SW 1271 (cell line): ENCODE data around the gene NRG3.

Experiments
- DNase-seq, 2 experiments: peaks; one replicate each; lab custom pipeline; 2025; lab: John Stamatoyannopoulos, UW

The NRG3 gene

DNA sequence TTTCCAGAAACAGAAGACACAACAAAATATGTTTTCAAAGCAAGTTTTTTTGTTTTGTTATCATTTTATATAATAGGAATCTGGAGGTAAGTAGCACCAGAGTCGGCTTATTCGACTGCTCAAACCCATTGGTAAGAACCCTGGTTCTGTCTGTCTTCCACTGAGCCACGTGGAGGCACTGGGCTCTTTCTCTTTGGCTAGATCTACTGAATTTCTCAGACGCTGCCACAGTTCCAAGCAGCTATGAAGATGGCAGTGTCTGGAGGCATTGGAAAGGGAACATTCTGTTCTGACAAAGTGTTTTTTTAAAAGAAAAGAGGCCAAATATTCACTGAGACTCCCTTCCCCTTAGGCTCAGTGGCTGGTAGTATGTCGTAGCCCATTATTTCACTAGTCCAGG, 338.8 kb downstream of the NRG3 start:
- DNase-seq: no peak

DNA sequence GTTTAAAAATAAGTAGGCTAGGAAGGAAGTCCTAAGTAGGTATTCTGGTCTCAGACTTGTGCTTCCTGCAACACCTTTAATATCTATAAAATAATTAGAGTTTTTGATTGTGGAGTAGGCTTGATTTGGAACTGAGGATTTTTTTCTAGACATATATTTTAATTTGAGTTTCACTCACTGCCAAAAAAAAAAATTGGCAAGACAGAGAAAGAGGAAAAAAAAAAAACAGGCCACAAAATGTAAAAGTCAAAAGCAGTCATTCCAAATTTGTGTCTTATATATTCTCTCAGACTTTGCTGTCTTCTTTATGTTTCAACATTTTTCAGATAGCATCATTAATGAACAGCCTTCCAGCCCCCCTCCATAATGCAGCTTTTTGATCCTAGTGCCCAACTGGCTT, 346.1 kb downstream of the NRG3 start:
- no peak for DNase-seq

DNA sequence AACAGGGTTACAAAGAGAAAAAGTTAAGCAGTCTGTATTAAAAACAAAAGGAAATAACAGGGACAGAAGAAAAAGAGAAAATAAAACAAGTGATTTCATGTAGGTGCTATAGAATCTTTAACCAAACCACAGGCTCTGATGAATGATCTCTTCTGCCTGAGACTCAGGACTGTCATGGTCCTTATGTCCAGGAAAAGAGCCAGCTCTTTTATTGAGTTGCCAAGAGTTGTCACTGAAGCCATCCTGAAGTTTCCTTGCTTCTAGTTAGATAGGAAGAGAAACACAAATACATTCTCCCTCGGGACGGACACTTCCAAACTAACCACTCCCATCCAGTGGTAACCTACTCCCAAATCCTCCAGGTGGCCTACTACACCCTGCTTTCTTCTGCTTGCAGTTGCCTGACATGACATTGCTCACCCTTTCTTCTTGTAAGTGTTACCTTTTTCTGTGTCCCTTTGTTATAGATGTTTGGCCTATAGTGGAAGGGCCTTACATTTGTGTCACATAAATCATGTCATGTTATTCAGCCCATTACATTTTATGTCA, 346.7 kb downstream of the NRG3 start:
- no peak for DNase-seq

DNA sequence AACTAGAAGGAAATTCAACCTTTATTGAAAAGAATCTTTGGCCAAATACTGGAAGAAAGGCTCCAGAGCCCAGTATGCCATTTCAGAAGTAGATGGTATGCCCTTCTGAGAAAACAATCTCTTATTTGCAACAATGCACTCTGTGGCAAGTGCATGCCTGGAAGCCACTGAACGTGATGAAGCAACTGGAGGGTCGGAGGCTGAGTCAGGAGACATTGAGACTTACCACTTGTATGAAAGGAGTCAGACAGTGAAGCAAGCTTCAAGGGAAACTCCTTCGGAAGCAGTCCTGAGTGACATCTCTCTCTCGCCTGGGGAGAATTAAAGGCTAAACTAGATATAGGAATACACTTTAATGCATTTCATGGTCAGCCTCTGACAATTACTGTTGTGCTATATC, 353.7 kb downstream of the NRG3 start:
- DNase-seq: no peak

DNA sequence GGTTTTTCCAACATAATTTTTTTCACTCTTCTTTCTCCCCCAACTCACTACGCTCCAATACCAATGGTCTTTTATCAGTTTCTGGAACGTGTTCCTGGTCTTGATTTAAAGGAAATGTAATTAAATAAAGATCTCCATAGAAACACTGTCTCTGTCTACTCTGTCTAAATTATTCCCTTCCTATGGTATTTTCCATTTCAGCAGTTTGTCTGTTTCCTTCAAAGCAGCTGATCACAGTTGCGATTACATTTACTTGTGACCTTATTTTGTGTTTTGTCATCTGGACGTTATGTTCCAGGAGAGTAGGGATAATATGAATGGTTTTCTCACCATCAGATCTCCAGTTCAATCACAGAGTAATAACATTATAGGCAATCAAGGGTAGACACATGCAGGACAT, 359.2 kb downstream of the NRG3 start:
- no peak for DNase-seq

DNA sequence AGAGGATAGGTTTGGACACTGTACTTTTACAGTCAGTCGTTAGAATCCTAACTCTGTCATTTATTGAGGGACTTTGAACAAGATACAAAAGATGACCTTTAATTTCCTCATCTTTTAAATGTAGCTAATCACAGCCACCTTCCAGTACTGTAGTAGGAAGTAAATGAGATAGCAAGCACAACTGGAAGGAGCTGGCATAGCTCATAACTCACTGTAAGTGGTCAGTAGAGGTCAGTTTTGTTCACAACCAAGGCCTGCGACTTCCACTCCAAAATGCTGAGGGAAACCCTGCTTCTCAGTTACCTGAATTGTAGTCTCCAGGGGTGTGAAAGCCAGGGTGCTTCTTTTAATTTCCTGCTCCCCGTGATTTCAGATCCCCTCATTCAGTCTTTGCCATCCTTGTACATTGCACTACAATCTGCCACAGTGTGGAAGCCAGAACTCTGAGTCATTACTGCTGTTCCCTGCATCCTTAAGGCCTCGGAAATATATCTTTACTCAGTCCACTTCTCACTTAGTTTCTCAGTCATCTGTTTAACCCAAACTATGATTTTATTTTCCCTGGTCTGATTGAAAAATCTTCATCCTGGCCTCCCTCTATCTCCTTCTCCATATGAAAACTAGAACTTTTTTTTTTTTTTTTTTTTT, 361.2 kb downstream of the NRG3 start:
- no peak for DNase-seq

DNA sequence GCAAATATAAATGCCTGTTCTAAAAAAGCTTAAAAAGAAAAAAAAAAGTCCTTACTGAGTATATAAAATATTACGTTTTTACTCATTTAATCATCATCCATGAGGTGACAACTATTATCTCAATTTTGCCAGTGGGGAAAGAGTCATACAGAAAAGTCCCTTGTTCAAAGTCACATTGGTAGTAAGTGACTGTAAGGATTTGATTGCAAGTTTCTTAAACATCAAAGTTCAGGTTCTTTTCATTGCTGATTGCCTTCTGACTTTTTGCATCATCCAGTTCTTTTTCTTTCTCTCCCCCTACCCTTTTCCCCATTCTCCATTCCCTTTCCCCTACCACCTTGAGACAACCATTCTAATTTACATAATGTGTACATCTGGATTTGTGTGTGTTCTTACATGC, 363.3 kb downstream of the NRG3 start:
- DNase-seq: no peak

DNA sequence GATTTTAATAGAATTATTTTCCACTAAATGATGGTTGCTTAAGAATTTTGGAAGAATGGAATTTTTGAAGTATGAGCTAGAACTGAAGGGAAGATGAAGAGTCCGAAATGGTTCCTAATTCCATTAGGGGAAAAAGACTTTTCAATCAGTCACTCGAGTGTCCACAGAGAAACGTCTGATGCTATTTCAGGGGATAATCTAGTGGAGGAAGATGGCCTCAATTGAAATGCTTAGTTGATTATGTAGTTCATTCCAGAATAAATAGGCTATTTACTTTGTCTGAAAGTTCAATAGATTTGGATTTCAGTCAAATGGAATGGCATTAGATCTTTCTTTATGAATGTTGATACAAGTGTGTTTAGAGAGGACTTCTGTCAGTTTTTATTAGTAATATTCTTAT, 365.4 kb downstream of the NRG3 start:
- DNase-seq: no peak

DNA sequence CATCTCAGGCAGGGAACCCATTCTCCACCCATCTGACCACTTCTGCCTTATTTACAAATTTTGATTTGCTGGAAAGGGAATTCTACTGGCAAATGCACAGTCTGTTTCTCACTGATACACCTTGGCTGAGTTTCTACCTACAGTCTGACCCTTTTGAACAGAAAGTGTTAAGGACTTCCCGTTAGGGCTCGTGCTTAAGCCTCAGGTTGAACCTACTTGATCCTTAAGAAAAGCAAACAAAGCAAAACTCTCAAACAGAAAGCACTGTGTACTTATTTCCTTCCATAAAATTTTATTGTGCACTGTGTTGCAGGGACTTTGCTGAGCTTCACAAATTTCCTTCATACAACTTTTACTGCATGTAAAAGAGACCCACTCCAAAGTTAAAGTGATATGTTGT, 367.8 kb downstream of the NRG3 start:
- DNase-seq: no peak

DNA sequence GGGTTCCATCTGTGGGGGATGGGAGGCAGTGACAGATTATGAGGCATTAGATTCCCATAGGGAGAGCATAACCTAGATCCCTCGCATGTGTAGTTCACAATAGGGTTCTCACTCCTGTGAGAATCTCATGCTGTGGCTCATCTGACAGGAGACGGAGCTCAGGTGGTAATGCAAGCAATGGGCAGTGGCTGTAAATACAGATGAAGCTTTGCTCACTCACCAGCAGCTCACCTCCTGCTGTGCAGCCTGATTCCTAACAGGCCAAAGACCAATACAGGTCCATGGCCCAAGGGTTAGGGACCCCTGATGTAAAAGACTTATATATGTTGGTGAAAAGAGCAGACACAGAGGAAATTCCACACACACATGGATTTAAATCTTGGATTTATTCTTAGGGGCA, 370.2 kb downstream of the NRG3 start:
- no peak for DNase-seq

DNA sequence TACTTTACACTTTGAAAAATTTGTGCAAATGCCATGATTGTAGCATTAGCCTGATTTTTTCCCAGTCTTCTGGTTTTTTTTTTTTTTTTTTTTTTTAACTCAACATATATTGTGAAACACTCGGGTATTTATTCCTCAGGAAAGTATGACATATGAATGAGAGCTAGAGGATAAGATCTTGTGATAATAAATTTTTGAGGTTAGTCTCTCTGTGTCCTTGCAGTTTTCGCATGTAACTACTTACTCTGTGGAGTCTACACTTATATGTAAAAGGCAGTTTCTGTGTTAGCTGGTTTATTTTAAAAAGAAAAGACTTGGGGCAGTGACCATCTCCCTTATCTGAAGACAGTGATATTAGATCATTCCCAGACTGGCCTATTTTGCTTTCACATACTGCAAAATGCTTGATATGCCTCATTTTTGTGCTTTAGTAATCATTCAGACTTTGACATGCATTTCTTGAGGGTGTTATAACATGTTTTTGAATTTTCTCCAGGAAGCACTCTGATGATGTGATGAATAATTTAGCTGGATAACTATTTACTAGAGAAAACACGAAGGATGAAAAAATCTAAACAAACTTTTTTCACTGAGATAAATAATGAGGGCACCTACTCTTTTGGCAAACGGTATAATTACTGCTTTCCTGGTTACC, 371.0 kb downstream of the NRG3 start:
- no peak for DNase-seq

DNA sequence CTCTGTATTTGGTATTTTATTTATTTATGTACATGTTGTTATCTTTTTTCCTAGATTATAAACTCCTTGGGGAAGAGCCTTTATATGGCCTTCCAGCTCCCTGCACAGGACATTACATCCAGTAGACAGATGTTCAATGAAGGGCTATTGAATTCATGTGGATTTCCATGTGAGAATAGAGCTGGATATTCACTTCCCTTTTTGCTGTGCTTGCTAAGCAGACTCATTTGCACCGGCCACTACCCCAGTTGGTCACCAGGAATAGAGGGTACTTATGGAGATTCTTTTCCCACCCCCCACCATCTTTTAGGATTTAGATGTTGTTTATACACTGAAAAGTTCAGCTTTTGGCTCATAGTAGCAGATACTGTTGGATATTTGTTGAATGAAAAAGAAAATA, 374.1 kb downstream of the NRG3 start:
- DNase-seq: no peak

DNA sequence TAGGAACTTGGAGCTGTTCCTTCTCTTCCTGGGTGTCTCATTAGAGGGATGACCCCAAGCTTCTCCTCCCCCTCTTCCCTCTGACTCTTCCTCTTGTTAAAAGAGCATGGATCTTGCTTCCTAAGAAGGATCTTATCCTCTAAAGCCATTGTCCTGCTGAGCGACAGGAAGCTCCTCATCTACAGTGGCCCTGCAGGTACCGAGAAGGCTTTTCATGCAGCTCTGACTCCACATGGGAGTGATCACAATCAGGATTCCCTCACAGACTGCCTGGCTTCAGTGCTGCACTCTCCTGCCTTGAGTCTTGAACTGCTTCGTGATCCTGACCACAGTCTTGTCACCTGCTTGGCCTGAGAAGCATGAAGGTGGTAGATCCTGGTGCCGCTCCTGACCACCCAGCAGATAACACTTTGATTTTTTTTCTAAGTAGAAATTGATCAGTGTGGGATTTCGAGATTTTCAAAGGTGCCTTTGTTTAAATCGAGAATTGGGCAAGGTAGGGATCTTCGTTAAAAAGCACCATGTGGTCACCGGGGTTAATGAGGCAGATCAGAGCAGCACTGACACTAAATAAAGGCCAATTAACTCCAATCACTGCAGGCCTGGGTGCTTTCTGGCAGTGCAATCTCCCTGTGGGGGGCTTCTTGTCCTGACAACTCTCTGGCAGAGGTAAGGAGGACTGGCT, 376.4 kb downstream of the NRG3 start:
- no peak for DNase-seq

DNA sequence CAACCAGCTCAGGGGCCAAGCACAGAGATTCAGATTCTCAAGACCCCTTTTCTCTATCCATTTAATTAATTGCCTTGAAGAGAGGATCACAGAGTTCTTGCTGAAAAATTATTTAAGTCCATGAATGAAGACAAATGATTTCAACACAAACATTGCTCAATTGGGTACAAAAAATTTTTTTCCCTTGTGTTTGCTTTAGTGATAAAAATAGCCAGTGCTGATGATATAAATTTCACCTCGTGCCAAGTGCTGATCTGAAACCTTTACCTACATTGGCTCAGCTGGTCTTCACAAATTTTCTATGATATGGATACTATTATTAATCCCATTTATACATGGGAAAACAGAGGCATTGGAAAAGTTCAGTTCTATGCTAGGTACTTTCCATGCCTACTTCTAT, 377.1 kb downstream of the NRG3 start:
- no peak for DNase-seq

DNA sequence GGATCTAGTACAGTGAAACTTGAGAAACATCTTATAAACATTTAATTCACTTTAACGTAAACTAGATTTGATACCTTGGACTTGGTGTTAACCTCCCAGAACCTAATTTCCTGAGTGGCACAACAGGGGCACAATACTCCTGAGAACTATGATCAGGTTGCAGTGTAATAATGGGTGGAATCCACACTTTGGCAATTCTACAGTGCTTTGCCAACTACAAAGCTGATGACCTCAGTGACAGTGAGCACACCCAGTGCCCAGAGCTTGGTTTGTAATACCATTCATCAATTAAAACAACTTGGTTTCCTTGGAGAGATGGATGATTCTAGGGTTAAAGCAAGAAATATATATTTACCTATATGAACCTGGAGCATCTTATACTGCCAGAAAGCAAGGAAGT, 379.2 kb downstream of the NRG3 start:
- no peak for DNase-seq

DNA sequence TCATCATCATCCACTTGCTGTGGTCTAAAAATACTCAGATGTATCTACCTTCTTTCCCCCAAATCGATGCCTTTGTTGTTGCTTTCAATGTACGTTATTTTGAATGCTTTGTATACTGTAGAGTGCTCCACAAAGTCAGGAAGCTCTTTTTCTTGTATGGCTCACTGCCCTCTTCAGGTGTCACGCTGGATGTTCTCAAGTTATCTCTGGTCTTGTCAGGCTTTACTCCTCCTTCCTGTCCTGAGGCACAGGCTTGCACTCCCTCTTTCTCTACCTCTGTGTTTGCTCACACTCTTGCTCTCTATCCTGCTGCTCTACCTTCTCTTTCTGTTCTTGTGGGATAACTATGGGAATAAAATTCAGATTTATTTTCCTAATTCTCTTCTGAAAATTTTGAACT, 381.3 kb downstream of the NRG3 start:
- DNase-seq: no peak

DNA sequence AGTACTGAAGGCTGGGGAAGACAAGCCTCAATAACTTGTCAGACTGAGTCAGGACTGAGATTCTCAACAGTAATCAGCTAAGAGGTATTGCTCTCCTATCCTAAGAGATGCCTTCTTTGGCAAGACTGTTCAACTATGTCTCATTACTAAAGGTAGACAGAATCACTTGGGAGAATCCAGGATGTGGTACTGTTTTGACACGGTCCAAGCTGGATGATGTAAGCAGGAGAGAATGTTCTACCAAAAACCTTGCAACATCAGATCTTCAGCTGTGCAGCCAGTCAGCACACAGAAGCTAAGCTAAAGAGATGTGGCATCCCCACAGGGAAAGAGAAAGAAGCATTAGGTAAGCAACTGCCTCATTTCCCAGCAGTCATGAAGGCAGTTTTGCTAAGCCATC, 391.4 kb downstream of the NRG3 start:
- no peak for DNase-seq

DNA sequence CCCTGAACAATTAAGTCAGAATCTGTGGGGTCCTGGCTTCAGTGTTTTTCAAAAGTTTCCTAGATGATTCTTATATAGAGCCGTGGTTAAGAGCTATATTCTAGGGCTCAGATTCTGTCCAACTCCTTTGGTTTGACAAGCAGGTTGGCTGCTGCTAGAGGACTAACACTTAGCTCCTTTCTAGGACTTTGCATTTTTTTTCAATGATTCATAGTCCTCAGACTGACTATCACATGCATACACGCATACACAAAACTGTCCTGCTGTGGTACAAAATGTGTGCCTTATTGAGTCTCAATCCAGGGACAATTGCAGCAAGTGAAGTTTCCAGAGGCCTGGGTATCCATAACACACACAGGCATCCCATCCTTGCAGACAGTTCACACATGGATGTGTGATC, 392.0 kb downstream of the NRG3 start:
- no peak for DNase-seq

DNA sequence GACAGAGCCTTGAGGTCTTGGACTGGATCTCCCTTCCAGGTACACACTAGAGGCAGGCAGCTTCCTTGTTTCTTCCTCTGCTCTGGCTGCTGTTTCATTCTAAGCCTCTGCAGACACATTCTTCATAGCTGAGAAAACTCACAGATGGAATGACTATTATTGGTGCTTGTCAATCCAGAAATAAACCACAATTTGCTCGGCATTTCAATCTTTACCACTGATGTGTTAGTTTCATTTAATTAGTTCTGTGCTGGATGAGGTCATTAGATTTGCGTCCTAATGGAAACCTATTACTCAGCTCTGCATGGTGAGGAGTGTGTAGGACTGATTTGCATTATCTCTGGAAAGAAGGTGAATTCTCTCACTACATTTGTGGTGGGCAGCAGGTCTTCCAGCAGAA, 392.5 kb downstream of the NRG3 start:
- DNase-seq: no peak

DNA sequence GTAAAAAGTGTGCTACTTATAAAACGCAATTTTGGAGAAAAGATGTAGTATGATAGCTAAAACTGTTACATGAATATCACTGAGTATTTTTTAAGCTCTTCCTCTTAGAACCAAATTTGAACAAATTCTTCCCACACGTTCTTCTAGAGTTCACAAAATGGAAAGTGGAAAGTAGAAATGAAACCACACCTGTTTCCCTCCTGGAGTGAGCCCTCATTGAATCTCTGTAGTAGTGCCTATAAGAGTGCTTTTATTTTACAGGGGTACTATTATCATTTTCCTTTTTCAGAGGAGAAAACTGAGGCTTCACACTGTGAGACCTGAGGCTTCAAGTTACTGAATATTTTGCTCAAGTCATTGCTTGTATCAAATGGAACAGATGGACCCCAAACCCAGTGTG, 393.0 kb downstream of the NRG3 start:
- DNase-seq: no peak

DNA sequence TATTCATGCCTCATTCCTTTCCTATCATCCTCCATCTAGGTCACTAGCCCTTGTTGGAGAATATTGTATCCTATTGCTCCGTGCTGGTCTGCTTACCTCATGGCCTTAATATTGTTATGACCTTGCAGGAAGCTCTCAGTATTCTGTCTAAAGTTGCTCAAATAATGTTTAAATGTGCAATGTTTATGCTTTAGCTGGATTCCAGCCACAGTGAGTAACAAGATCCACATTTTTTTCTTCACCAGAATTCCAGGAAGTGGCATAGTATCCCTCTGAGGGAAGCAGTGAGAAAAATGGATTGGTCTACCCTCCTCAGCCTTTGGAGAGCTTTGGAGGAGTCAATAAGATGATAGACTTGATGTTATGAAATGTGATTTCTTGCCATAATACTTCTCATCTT, 402.6 kb downstream of the NRG3 start:
- DNase-seq: no peak

DNA sequence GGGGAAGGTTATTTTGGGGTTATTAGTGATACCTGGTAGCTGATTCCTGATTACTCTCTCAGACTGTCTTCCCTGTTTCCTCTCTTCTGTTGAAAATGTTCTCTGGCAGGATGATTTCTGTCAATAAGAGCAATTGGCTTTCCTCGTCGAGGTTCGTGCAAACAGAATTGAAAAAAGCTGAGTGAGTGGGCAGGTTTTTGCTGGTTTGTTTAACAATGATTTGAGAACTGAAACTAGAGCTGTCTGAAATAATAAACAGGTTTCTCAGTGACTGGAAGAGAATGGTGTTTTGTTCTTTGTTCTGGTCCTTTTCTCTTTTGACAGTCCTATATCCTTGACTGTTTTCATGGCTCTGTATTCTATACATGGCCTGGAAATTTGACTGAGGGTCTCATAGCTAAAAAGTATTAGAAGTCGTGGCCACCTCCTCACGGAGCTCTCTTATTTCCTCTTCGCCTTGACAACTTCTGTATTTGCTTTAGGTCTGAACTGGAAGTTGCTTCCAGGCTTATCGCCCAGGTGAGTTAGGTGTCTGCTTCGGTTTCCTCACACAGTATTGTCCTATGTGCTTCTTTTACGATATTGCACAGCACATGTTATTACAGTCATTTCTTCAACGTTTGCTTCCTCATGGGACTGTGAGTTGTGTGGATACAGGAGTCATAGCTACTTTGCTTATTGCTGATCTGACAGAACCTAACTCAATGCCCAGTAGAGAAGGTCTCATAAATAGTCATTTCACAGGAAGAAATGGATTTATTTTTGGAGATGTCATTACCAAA, 403.6 kb downstream of the NRG3 start:
- DNase-seq: no peak
